Measurements from ENCODE around the gene HS1BP3.

DNA sequence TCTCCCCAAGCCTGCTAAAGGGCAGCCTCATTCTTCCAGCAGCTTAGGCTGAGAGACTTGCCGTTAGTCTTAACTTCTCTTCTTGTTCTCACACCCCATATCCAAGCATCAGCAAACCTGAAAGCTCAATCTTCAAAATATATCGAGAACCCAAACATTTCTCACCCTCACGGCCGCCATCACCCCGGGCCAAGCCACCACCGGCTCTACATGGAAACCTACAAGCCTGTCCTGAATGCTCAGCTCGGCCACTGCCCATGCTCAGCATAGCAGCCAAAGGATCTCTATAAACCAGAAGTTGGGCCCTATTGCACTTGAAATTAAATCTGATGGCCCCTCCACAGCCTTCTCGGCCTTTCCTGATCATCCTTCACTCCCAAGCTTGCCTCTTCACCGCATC lies 2.1 kb downstream of the HS1BP3 start:
- TF ChIP-seq, protein P1, sequence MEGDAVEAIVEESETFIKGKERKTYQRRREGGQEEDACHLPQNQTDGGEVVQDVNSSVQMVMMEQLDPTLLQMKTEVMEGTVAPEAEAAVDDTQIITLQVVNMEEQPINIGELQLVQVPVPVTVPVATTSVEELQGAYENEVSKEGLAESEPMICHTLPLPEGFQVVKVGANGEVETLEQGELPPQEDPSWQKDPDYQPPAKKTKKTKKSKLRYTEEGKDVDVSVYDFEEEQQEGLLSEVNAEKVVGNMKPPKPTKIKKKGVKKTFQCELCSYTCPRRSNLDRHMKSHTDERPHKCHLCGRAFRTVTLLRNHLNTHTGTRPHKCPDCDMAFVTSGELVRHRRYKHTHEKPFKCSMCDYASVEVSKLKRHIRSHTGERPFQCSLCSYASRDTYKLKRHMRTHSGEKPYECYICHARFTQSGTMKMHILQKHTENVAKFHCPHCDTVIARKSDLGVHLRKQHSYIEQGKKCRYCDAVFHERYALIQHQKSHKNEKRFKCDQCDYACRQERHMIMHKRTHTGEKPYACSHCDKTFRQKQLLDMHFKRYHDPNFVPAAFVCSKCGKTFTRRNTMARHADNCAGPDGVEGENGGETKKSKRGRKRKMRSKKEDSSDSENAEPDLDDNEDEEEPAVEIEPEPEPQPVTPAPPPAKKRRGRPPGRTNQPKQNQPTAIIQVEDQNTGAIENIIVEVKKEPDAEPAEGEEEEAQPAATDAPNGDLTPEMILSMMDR (IDR thresholded peaks at IDR 0.05; ENCODE audit: low read depth, low read length) = no peak
- no peak for TF ChIP-seq POLR2A (IDR thresholded peaks at IDR 0.05; ENCODE audit: extremely low read depth, insufficient read length)
- no peak for TF ChIP-seq MYC (IDR thresholded peaks at IDR 0.05; ENCODE audit: low read depth, low read length)

Measured in NB4 (cell line).